Caco-2 (cell line): ENCODE measurements around the gene DCAF5. TPM values are rescaled to one million over a fixed set of nuclear protein-coding genes. Genes with fewer than 3 reads are reported as not detected.

Experiments used
- BruUV-seq: library from RNA; stranded (reverse); fragments of 400-500 nt; replicated peaks from 2 replicates; lab custom pipeline; 2021; lab: Mats Ljungman, UMichigan
- CTCF ChIA-PET: fragments of 300-600 bp; sonication (Branson Sonifier 250); formaldehyde crosslinking; loops from one replicate; lab custom pipeline; 2022; ENCODE audit warnings: antibody characterized with exemption; lab: Charles Lee
- POLR2A ChIA-PET: fragments of 300-600 bp; sonication (Branson Sonifier 250); formaldehyde crosslinking; loops from one replicate; lab custom pipeline; 2022; ENCODE audit warnings: antibody characterized with exemption; lab: Charles Lee
- DNase-seq, 2 experiments: peaks; one replicate each; pipeline versions ENCODE4 v3.0.0 to v3.0.0-alpha.2; 2020 to 2022
- H3K27me3 ChIP-seq: replicated peaks from 2 replicates; pipeline ENCODE4 v1.6.0; 2011; ENCODE audit warnings: low read length; ENCODE audit not compliant: control insufficient read depth, insufficient read depth
- H3K36me3 ChIP-seq: 2 replicates; pipeline ENCODE4 v1.5.1; 2011; ENCODE audit warnings: low read length; ENCODE audit not compliant: control insufficient read depth, insufficient read depth
- H3K4me1 ChIP-seq: fragments of 250-450 bp; sonication (Bioruptor Pico); 2 replicates; pipeline ENCODE4 v1.5.1; 2020; ENCODE audit warnings: mild to moderate bottlenecking
- H3K4me3 ChIP-seq: 2 replicates; pipeline ENCODE4 v1.5.1; 2011; ENCODE audit warnings: low read depth, mild to moderate bottlenecking, control low read depth, low read length
- H3K9me3 ChIP-seq: fragments of 250-450 bp; sonication (Bioruptor Pico); 2 replicates; pipeline ENCODE4 v1.5.1; 2020; ENCODE audit warnings: mild to moderate bottlenecking, moderate library complexity
- H3K27ac Mint-ChIP-seq: one replicate; pipeline ENCODE4 v1.8.0; 2022; ENCODE audit warnings: mixed read lengths; ENCODE audit not compliant: unreplicated experiment
- H3K27me3 Mint-ChIP-seq: one replicate; pipeline ENCODE4 v1.8.0; 2022; ENCODE audit warnings: mixed read lengths; ENCODE audit not compliant: insufficient read depth, unreplicated experiment
- H3K36me3 Mint-ChIP-seq: one replicate; pipeline ENCODE4 v1.8.0; 2022; ENCODE audit warnings: mild to moderate bottlenecking, mixed read lengths; ENCODE audit not compliant: insufficient read depth, unreplicated experiment
- H3K4me1 Mint-ChIP-seq: one replicate; pipeline ENCODE4 v1.8.0; 2022; ENCODE audit warnings: low read depth, mixed read lengths; ENCODE audit not compliant: unreplicated experiment
- H3K4me3 Mint-ChIP-seq: one replicate; pipeline ENCODE4 v1.8.0; 2022; ENCODE audit warnings: mild to moderate bottlenecking, moderate library complexity, mixed read lengths; ENCODE audit not compliant: unreplicated experiment
- H3K9me3 Mint-ChIP-seq: one replicate; pipeline ENCODE4 v1.8.0; 2022; ENCODE audit warnings: mixed read lengths; ENCODE audit not compliant: unreplicated experiment
- intact Hi-C: fragments of 100-400 bp; cut with micrococcal nuclease; formaldehyde crosslinking; loops from one replicate; pipeline ENCODE4 v1.10.0; 2022; ENCODE audit not compliant: unreplicated experiment
- total RNA-seq: library from RNA; stranded (reverse); gene quantifications from 2 replicates; pipeline ENCODE4 v1.2.3, GENCODE V29; 2022
- TF ChIP-seq, protein P1 (sequence below), 2 experiments: fragments of 200-600 bp in 1 of 2; IDR thresholded peaks; 1 replicate in 1 of 2; 2 replicates in 1 of 2; pipeline versions ENCODE4 v1.5.1 to v1.8.0; 2011 to 2022; ENCODE audit warnings: antibody characterized with exemption in 1 of 2, control low read depth in 1 of 2, inconsistent platforms in 1 of 2, low read depth in 1 of 2, low read length in 1 of 2, mild to moderate bottlenecking in 1 of 2, moderate library complexity in 1 of 2; ENCODE audit not compliant: insufficient read depth in 1 of 2, severe bottlenecking in 1 of 2, unreplicated experiment in 1 of 2

DCAF5 gene
- total RNA-seq, 1 experiment from 2014 or later = 34.8 TPM

GRCh38 chr14:69097974-69098373 lies 54.9 kb downstream of the DCAF5 start:
- no peaks in the 10 kb centered on the region for H3K27me3 ChIP-seq
- TF ChIP-seq, protein P1, sequence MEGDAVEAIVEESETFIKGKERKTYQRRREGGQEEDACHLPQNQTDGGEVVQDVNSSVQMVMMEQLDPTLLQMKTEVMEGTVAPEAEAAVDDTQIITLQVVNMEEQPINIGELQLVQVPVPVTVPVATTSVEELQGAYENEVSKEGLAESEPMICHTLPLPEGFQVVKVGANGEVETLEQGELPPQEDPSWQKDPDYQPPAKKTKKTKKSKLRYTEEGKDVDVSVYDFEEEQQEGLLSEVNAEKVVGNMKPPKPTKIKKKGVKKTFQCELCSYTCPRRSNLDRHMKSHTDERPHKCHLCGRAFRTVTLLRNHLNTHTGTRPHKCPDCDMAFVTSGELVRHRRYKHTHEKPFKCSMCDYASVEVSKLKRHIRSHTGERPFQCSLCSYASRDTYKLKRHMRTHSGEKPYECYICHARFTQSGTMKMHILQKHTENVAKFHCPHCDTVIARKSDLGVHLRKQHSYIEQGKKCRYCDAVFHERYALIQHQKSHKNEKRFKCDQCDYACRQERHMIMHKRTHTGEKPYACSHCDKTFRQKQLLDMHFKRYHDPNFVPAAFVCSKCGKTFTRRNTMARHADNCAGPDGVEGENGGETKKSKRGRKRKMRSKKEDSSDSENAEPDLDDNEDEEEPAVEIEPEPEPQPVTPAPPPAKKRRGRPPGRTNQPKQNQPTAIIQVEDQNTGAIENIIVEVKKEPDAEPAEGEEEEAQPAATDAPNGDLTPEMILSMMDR (IDR thresholded peaks at IDR 0.05; ENCODE audit: insufficient read depth in 1 of 2, low read depth in 1 of 2, low read length in 1 of 2, severe bottlenecking in 1 of 2, unreplicated experiment in 1 of 2) = no peak
- H3K36me3 ChIP-seq = no peaks in the 10 kb centered on the region; the same call in none of the 2 replicates
- peaks cover 35% of the 10 kb centered on the region for H3K4me1 ChIP-seq
- Mint-ChIP-seq H3K4me3 (no peak overlapping the region), H3K4me1 (peaks cover 26% of the 10 kb centered on the region), H3K36me3 (peaks cover 7% of the 10 kb centered on the region), H3K27ac (no peak overlapping the region), H3K27me3 (no peaks in the 10 kb centered on the region), H3K9me3 (no peaks in the 10 kb centered on the region)
- BruUV-seq = no TSS peak
- H3K4me3 ChIP-seq = no peak overlapping the region
- no peak for DNase-seq
- no peaks in the 10 kb centered on the region for H3K9me3 ChIP-seq
- POLR2A ChIA-PET = no interaction called here
- intact Hi-C loops = no loop called here
- CTCF ChIA-PET = interaction anchor here (0.7 kb wide), 1 partner anchor 906 kb away, joined by 3 read pairs; no protein-coding TSS in a partner anchor

GRCh38 chr14:69096781-69097475 lies 56.0 kb downstream of the DCAF5 start:
- Histone ChIP-seq H3K9me3 (no peaks in the 10 kb centered on the region), H3K4me3 (no peak overlapping the region), H3K4me1 (peaks cover 36% of the 10 kb centered on the region), H3K36me3 (no peaks in the 10 kb centered on the region; the same call in none of the 2 replicates), H3K27me3 (no peaks in the 10 kb centered on the region)
- Mint-ChIP-seq H3K4me1 (peaks cover 26% of the 10 kb centered on the region), H3K9me3 (no peaks in the 10 kb centered on the region), H3K4me3 (no peak overlapping the region), H3K27me3 (no peaks in the 10 kb centered on the region), H3K27ac (no peak overlapping the region), H3K36me3 (peaks cover 7% of the 10 kb centered on the region)
- no peak for DNase-seq
- CTCF ChIA-PET = no interaction called here
- intact Hi-C loops = no loop called here
- POLR2A ChIA-PET = no interaction called here
- TF ChIP-seq, protein P1 (IDR thresholded peaks at IDR 0.05; ENCODE audit: insufficient read depth in 1 of 2, low read depth in 1 of 2, low read length in 1 of 2, severe bottlenecking in 1 of 2, unreplicated experiment in 1 of 2) = no peak
- no TSS peak for BruUV-seq

- CTCF ChIA-PET = no interaction called here
Observed at GRCh38 chr14:69096246-69096645, 56.7 kb downstream of the DCAF5 start.

More at GRCh38 chr14:69096246-69096645, 56.7 kb downstream of the DCAF5 start:
- Histone ChIP-seq H3K9me3 (no peaks in the 10 kb centered on the region), H3K36me3 (no peaks in the 10 kb centered on the region; the same call in none of the 2 replicates), H3K4me3 (no peak overlapping the region), H3K4me1 (peaks cover 31% of the 10 kb centered on the region), H3K27me3 (no peaks in the 10 kb centered on the region)
- Mint-ChIP-seq H3K4me1 (peaks cover 21% of the 10 kb centered on the region), H3K4me3 (no peak overlapping the region), H3K27ac (no peak overlapping the region), H3K27me3 (no peaks in the 10 kb centered on the region), H3K36me3 (peaks cover 10% of the 10 kb centered on the region), H3K9me3 (no peaks in the 10 kb centered on the region)
- no TSS peak for BruUV-seq
- TF ChIP-seq, protein P1 (IDR thresholded peaks at IDR 0.05; ENCODE audit: insufficient read depth in 1 of 2, low read depth in 1 of 2, low read length in 1 of 2, severe bottlenecking in 1 of 2, unreplicated experiment in 1 of 2) = no peak
- DNase-seq = no peak
- intact Hi-C loops = no loop called here
- POLR2A ChIA-PET = no interaction called here
